ENCODE results near the gene ITPR1.

DNA sequence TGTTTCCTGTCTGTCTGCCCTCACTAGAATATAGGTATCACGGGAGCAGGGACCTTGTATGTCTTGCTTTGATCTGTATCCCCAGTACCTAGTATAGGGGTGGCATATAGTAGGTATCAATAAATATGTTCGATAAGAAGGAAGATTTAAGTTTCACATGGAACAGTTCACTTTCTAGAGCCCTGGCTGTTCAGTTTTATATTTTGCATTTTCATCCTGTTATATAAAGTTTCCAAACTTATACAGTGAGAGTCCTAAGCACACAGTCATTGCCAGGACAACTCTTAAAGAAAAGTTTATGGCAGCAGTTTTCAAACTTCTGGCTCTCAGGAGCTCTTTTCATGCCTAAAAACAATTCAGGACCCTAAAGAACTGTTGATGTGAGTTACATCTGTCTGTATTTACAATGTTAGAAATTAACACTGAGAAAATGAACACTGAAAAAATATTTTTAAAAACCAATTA, 13.4 kb downstream of the ITPR1 start:
- TF ChIP-seq, protein P1, sequence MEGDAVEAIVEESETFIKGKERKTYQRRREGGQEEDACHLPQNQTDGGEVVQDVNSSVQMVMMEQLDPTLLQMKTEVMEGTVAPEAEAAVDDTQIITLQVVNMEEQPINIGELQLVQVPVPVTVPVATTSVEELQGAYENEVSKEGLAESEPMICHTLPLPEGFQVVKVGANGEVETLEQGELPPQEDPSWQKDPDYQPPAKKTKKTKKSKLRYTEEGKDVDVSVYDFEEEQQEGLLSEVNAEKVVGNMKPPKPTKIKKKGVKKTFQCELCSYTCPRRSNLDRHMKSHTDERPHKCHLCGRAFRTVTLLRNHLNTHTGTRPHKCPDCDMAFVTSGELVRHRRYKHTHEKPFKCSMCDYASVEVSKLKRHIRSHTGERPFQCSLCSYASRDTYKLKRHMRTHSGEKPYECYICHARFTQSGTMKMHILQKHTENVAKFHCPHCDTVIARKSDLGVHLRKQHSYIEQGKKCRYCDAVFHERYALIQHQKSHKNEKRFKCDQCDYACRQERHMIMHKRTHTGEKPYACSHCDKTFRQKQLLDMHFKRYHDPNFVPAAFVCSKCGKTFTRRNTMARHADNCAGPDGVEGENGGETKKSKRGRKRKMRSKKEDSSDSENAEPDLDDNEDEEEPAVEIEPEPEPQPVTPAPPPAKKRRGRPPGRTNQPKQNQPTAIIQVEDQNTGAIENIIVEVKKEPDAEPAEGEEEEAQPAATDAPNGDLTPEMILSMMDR (conservative IDR thresholded peaks at IDR 0.05; ENCODE audit: low read depth, low read length), result no peak
- TF ChIP-seq POLR2A (IDR thresholded peaks at IDR 0.05; ENCODE audit: low read depth, low read length) (no peak), CEBPB (IDR thresholded peaks at IDR 0.05; ENCODE audit: low read depth, low read length) (no peak), MAZ (IDR thresholded peaks at IDR 0.05; ENCODE audit: borderline replicate concordance, low read depth, low read length) (no peak), SMC3 (IDR thresholded peaks at IDR 0.05; ENCODE audit: low read depth, low read length) (no peak), MXI1 (IDR thresholded peaks at IDR 0.05; ENCODE audit: borderline replicate concordance, low read depth, low read length) (no peak), FOS (IDR thresholded peaks at IDR 0.05; ENCODE audit: low read depth, low read length) (no peak), MAFK (IDR thresholded peaks at IDR 0.05; ENCODE audit: low read depth, low read length) (no peak)
- TF ChIP-seq, protein P2, sequence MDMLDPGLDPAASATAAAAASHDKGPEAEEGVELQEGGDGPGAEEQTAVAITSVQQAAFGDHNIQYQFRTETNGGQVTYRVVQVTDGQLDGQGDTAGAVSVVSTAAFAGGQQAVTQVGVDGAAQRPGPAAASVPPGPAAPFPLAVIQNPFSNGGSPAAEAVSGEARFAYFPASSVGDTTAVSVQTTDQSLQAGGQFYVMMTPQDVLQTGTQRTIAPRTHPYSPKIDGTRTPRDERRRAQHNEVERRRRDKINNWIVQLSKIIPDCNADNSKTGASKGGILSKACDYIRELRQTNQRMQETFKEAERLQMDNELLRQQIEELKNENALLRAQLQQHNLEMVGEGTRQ (IDR thresholded peaks at IDR 0.05; ENCODE audit: low read depth, low read length), result no peak
- TF ChIP-seq, protein P3, sequence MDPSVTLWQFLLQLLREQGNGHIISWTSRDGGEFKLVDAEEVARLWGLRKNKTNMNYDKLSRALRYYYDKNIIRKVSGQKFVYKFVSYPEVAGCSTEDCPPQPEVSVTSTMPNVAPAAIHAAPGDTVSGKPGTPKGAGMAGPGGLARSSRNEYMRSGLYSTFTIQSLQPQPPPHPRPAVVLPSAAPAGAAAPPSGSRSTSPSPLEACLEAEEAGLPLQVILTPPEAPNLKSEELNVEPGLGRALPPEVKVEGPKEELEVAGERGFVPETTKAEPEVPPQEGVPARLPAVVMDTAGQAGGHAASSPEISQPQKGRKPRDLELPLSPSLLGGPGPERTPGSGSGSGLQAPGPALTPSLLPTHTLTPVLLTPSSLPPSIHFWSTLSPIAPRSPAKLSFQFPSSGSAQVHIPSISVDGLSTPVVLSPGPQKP (IDR thresholded peaks at IDR 0.05; ENCODE audit: borderline replicate concordance, low read depth, low read length), result no peak
